HEK293T (cell line): ENCODE data around the gene PHRF1.

ENCODE experiments used
- ARNT ChIP-seq: fragments of 450-650 bp; IDR thresholded peaks from 2 replicates; pipeline ENCODE4 v1.6.1; 2017; ENCODE audit warnings: mild to moderate bottlenecking
- ELF4 ChIP-seq: fragments of 450-650 bp; IDR thresholded peaks from 2 replicates; pipeline ENCODE4 v1.6.1; 2017; ENCODE audit warnings: antibody characterized with exemption
- FOXA1 ChIP-seq: fragments of 450-650 bp; IDR thresholded peaks from 2 replicates; pipeline ENCODE4 v1.6.1; 2016; ENCODE audit warnings: mild to moderate bottlenecking
- FOXK2 ChIP-seq: fragments of 450-650 bp; IDR thresholded peaks from 2 replicates; pipeline ENCODE4 v1.6.1; 2016; ENCODE audit warnings: mild to moderate bottlenecking
- FOXM1 ChIP-seq: fragments of 450-650 bp; IDR thresholded peaks from 2 replicates; pipeline ENCODE4 v1.6.1; 2017; ENCODE audit warnings: mild to moderate bottlenecking, borderline replicate concordance
- HDGF ChIP-seq: fragments of 450-650 bp; IDR thresholded peaks from 2 replicates; pipeline ENCODE4 v1.6.1; 2017; ENCODE audit warnings: antibody characterized with exemption, borderline replicate concordance
- SP1 ChIP-seq: fragments of 450-650 bp; IDR thresholded peaks from 2 replicates; pipeline ENCODE4 v1.6.1; 2017
- TARDBP ChIP-seq: fragments of 450-650 bp; IDR thresholded peaks from 2 replicates; pipeline ENCODE4 v1.6.1; 2016
- ZNF384 ChIP-seq: fragments of 450-650 bp; IDR thresholded peaks from 2 replicates; pipeline ENCODE4 v1.6.1; 2016

DNA sequence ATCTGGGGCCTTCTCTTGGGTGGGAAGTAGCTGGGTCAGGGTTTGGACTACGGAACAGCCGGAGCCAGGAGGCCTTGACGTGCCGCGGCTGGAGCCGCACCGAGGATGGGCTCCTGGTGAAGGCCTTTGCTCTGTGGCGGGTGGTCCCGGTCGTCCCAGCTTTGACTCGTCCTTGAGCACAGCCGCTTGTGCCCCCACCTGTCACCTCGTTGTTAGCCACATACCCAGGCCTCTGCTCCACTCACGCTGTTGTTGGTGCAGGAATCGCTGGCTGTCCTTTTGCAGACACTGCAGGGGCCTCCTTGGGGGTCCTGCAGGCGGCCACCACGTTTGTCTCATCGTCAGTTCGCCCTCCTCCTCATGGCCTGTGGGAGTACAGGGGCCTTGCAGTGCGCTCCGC is 17.1 kb downstream of the PHRF1 start:
- TF ChIP-seq SP1 (no peak), FOXM1 (no peak), TARDBP (no peak), ZNF384 (no peak), ELF4 (no peak), FOXA1 (no peak), HDGF (no peak), ARNT (no peak), FOXK2 (no peak)
